ENCODE results near the gene SEMA3B. TPM values are rescaled to one million over a fixed set of nuclear protein-coding genes. Genes with fewer than 3 reads are reported as not detected.

The SEMA3B gene
- total and polyA plus RNA-seq, 2 donors from 2014 or later = 96.1 to 99.9 TPM

- peaks cover 6 to 18% (median 11%) of the 10 kb centered on the region in 3 donors for H3K36me3 ChIP-seq (ENCODE audit: control insufficient read depth in 2 of 3, insufficient read depth in 3 of 3, low read length in 3 of 3)
- TF ChIP-seq, protein P1, sequence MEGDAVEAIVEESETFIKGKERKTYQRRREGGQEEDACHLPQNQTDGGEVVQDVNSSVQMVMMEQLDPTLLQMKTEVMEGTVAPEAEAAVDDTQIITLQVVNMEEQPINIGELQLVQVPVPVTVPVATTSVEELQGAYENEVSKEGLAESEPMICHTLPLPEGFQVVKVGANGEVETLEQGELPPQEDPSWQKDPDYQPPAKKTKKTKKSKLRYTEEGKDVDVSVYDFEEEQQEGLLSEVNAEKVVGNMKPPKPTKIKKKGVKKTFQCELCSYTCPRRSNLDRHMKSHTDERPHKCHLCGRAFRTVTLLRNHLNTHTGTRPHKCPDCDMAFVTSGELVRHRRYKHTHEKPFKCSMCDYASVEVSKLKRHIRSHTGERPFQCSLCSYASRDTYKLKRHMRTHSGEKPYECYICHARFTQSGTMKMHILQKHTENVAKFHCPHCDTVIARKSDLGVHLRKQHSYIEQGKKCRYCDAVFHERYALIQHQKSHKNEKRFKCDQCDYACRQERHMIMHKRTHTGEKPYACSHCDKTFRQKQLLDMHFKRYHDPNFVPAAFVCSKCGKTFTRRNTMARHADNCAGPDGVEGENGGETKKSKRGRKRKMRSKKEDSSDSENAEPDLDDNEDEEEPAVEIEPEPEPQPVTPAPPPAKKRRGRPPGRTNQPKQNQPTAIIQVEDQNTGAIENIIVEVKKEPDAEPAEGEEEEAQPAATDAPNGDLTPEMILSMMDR (IDR thresholded peaks at IDR 0.05; ENCODE audit: borderline replicate concordance, extremely low read depth, insufficient read depth) = no peak
- FAIRE-seq = no peak
- H3K4me1 ChIP-seq (ENCODE audit: control insufficient read depth in 2 of 3, insufficient read depth in 2 of 3, low read depth in 1 of 3, low read length in 3 of 3) = peaks cover 0 to 23% (median 11%) of the 10 kb centered on the region in 3 donors
- DNase-seq = no peak
- H3K27me3 ChIP-seq (ENCODE audit: control insufficient read depth, insufficient read depth, low read length) = no peaks in the 10 kb centered on the region
- no peak overlapping the region for H3K9ac ChIP-seq (ENCODE audit: low read length in 3 of 3)
- no peaks in the 10 kb centered on the region for H3K9me3 ChIP-seq (ENCODE audit: control insufficient read depth in 2 of 3, insufficient read depth in 1 of 3, low read length in 3 of 3)
- intact Hi-C loops (cut with DNase I) = no loop called here
- H3K4me3 ChIP-seq (ENCODE audit: low read length in 3 of 3) = no peak overlapping the region
- H3K27ac ChIP-seq (ENCODE audit: low read depth in 2 of 2, low read length in 2 of 2) = no peak overlapping the region
Measured at GRCh38 chr3:50314816-50315215, 45.9 kb downstream of the SEMA3B start.

DNA sequence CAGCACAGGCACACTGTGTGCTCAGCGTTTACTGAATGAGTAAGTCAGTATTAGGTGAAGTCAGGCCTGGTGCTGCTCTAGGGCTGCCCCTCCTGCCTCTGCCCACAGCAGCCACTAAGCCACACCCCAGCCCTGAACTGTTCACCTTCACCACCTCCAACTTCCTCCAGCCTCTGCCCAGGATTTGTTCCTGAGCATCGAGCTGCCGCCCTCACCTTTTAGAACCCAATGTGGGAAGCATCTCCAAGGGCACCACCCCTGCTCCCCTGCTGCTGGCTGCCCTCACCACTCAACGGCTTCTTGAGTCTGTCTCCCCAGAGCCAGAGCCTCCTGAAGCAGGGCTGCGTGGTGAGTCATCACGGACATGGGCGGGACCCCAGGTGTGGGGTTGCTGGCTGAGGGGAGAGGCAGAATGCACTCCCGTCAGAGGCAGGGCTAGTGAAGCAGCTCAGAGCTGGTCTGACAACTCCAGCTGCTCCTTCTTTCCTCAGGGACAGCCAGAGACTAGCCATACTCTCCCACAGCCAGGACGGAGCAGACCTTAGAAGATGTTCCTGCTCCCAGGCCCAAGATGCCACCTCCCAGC is 47.8 kb downstream of the SEMA3B start:
- peak overlapping the region; percentile 1 to 5 for H3K27ac ChIP-seq (ENCODE audit: low read depth in 2 of 2, low read length in 2 of 2)
- H3K27me3 ChIP-seq (ENCODE audit: control insufficient read depth, insufficient read depth, low read length) = no peaks in the 10 kb centered on the region
- intact Hi-C loops (cut with DNase I) = no loop called here
- no peak overlapping the region for H3K9ac ChIP-seq (ENCODE audit: low read length in 3 of 3)
- DNase-seq (peak in 1 of 5 donors; percentile 96), FAIRE-seq (no peak)
- TF ChIP-seq, protein P1 (IDR thresholded peaks at IDR 0.05; ENCODE audit: borderline replicate concordance, extremely low read depth, insufficient read depth) = no peak
- no peaks in the 10 kb centered on the region for H3K9me3 ChIP-seq (ENCODE audit: control insufficient read depth in 2 of 3, insufficient read depth in 1 of 3, low read length in 3 of 3)
- no peak overlapping the region for H3K4me3 ChIP-seq (ENCODE audit: low read length in 3 of 3)
- peaks cover 6 to 18% (median 14%) of the 10 kb centered on the region in 3 donors for H3K36me3 ChIP-seq (ENCODE audit: control insufficient read depth in 2 of 3, insufficient read depth in 3 of 3, low read length in 3 of 3)
- H3K4me1 ChIP-seq (ENCODE audit: control insufficient read depth in 2 of 3, insufficient read depth in 2 of 3, low read depth in 1 of 3, low read length in 3 of 3) = peaks cover 3 to 33% (median 20%) of the 10 kb centered on the region in 3 donors

DNA sequence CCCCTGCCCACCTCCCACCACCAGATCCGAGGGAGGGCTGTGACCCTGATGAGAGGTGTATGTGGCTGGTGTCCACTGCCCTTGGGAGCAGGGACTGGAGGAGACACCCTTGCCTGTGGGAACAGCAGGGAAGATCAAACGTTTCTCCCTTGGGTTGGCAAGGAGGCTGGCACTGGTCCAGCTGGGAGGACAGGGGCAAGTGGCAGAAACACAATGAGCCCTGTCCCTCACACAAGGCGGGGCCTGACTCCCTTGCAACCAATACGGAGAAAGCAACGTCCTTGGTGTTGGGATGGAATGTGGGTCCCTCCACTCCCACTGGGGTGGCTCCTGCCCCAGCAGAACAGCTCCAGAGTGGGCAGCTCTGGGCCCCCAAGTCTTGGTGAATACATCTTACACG is 48.4 kb downstream of the SEMA3B start:
- H3K27ac ChIP-seq (ENCODE audit: low read depth in 2 of 2, low read length in 2 of 2) = peak overlapping the region in 1 of 2 donors; percentile 5
- no peaks in the 10 kb centered on the region for H3K9me3 ChIP-seq (ENCODE audit: control insufficient read depth in 2 of 3, insufficient read depth in 1 of 3, low read length in 3 of 3)
- intact Hi-C loops (cut with DNase I) = no loop called here
- FAIRE-seq = no peak
- no peaks in the 10 kb centered on the region for H3K27me3 ChIP-seq (ENCODE audit: control insufficient read depth, insufficient read depth, low read length)
- H3K4me3 ChIP-seq (ENCODE audit: low read length in 3 of 3) = no peak overlapping the region
- no peak overlapping the region for H3K9ac ChIP-seq (ENCODE audit: low read length in 3 of 3)
- DNase-seq = peak in 1 of 5 donors; percentile 85
- H3K36me3 ChIP-seq (ENCODE audit: control insufficient read depth in 2 of 3, insufficient read depth in 3 of 3, low read length in 3 of 3) = peaks cover 6 to 18% (median 14%) of the 10 kb centered on the region in 3 donors
- peaks cover 3 to 35% (median 20%) of the 10 kb centered on the region in 3 donors for H3K4me1 ChIP-seq (ENCODE audit: control insufficient read depth in 2 of 3, insufficient read depth in 2 of 3, low read depth in 1 of 3, low read length in 3 of 3)
- TF ChIP-seq, protein P1 (IDR thresholded peaks at IDR 0.05; ENCODE audit: borderline replicate concordance, extremely low read depth, insufficient read depth) = no peak
